Activated T-cell treated with anti-CD3 and anti-CD28 coated beads, Interleukin-2, amount 50 U/mL, for 72 hours (primary cell): Measurements from ENCODE around the gene INO80B. TPM values are rescaled to one million over a fixed set of nuclear protein-coding genes. Genes with fewer than 3 reads are reported as not detected.

Experiments used
- ATAC-seq, 2 donors: fragments of 150-1000 bp; cut with Tn5 transposase; replicated peaks in 1 of 2; 2 replicates each; pipeline ENCODE4 v1.10.0; 2021; ENCODE audit warnings: moderate library complexity in 2 of 2, mild to moderate bottlenecking in 1 of 2
- DNase-seq, 2 donors: peaks; one replicate each; pipeline ENCODE4 v3.0.0; 2021 to 2022; ENCODE audit warnings: mixed read lengths in 1 of 2
- H3K27ac Mint-ChIP-seq: one replicate; pipeline ENCODE4 v1.8.0; 2022; ENCODE audit warnings: mild to moderate bottlenecking, moderate library complexity, mixed read lengths
- H3K27me3 Mint-ChIP-seq: one replicate; pipeline ENCODE4 v1.8.0; 2022; ENCODE audit warnings: low read depth, mixed read lengths
- H3K36me3 Mint-ChIP-seq, 2 donors: one replicate each; pipeline ENCODE4 v1.8.0; 2022; ENCODE audit warnings: mixed read lengths in 2 of 2, mild to moderate bottlenecking in 1 of 2; ENCODE audit not compliant: insufficient read depth in 2 of 2
- H3K4me1 Mint-ChIP-seq: one replicate; pipeline ENCODE4 v1.8.0; 2022; ENCODE audit warnings: low read depth, mixed read lengths
- H3K4me3 Mint-ChIP-seq, 2 donors: one replicate each; pipeline ENCODE4 v1.8.0; 2022; ENCODE audit warnings: mild to moderate bottlenecking in 2 of 2, mixed read lengths in 2 of 2, moderate library complexity in 2 of 2
- H3K9me3 Mint-ChIP-seq, 2 donors: one replicate each; pipeline ENCODE4 v1.8.0; 2022; ENCODE audit warnings: mixed read lengths in 2 of 2
- total RNA-seq, 2 donors: library from RNA; stranded (reverse); gene quantifications; one replicate each; pipeline ENCODE4 v1.2.3, GENCODE V29; 2022

Gene INO80B
- total RNA-seq = 10 to 100 TPM; 39.2 to 44.1 TPM

DNA sequence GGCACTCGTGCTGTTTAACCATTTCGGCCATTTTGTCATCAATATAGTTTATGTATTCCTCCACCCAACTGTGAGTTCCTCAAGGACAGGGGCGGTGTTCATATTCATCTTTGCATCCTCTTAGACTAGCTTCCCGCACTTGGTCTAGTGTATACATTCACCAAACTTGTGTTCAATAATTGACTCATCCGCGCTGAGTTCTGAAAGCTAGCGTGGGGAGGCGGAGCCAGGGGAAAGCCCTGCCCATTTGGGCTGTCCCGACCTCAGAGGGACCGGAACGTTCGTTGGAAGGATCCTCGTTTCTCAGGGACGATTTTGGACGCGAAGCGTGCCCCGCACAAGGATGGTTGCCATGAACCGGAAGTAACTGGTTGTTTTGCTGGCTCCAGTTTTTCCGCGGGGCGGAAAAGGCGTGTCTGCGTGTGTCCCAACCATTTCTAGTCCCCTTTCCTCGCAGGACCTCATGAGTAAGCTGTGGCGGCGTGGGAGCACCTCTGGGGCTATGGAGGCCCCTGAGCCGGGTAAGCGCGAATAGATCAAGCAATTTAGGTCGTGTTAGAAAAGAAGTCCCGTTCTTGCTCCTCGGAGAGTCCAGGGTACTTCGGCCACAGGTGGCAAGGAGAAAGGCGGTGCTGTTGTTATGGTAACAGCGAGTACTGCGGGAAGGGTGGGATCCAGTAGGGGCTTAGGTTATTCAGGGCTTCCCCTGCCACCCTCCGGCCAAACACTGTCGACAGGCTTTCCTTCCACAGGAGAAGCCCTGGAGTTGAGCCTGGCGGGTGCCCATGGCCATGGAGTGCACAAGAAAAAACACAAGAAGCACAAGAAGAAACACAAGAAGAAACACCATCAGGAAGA lies at the start of gene INO80B:
Gene INO80B (plus strand): TSS at position 434 of the 858 bp plus-strand sequence. CDS start 30 bp downstream, at position 464.
- Mint-ChIP-seq H3K27ac (peak within 1 kb of the TSS; percentile 93), H3K36me3 (peaks cover 5 to 10% of the 10 kb centered on the region in 2 donors), H3K4me1 (peaks cover 43% of the 10 kb centered on the region), H3K9me3 (no peaks in the 10 kb centered on the region), H3K27me3 (no peaks in the 10 kb centered on the region), H3K4me3 (peak within 1 kb of the TSS; percentile 95 to 96)
- ATAC-seq (peak; percentile 57 to 59), DNase-seq (peak; percentile 97 to 98)

DNA sequence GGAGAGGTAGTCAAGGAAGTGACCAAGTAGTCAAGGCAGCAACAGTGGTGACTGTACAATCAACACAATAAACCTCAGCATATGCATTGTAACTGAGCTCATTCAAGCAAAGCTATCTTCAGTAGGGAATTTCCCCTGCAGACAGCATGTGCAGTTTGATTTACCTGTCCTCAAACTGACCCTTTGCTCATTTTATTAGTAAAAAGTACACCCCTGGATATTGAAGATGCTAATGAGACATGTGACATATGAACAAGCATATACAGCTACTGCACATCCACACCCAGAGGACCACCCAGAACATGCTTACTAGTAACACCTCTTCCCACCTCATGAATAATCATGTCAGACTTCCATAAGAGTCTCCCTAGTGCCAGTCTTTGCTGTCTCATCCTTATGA lies 48.9 kb upstream of the INO80B start:
- no peak for ATAC-seq
- H3K9me3 Mint-ChIP-seq = no peaks in the 10 kb centered on the region
- H3K27ac Mint-ChIP-seq = no peak overlapping the region
- DNase-seq = no peak
- no peaks in the 10 kb centered on the region for H3K4me1 Mint-ChIP-seq
- H3K36me3 Mint-ChIP-seq = no peaks in the 10 kb centered on the region
- peaks cover 6% of the 10 kb centered on the region for H3K27me3 Mint-ChIP-seq
- H3K4me3 Mint-ChIP-seq = no peak overlapping the region

DNA sequence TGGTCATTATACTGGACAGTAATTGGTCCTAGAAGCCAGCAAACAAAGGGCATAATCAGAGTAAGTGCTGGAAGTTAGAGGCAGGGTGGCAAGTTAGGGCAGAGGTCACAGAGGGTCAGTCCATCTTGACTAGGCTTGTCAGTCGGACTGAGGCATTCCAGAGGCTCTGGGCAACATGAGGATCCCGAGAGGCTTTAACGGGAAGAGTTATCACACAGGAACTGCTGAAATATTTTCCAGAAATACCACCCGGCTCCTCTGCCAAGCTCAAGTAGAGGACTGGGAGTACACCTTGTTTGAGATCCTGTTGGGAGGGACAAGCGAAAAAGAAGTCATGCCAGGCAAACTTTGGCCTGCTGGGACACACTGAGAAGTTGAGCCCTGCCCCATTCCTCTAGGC lies 47.2 kb upstream of the INO80B start:
- Mint-ChIP-seq H3K27me3 (peaks cover 6% of the 10 kb centered on the region), H3K4me1 (no peaks in the 10 kb centered on the region), H3K36me3 (no peaks in the 10 kb centered on the region), H3K4me3 (no peak overlapping the region), H3K9me3 (no peaks in the 10 kb centered on the region), H3K27ac (no peak overlapping the region)
- no peak for ATAC-seq
- DNase-seq = no peak

GRCh38 chr2:74413001-74413698 lies 41.7 kb upstream of the INO80B start:
- ATAC-seq = no peak
- Mint-ChIP-seq H3K36me3 (no peaks in the 10 kb centered on the region), H3K27me3 (peaks cover 6% of the 10 kb centered on the region), H3K27ac (no peak overlapping the region), H3K9me3 (no peaks in the 10 kb centered on the region), H3K4me3 (no peak overlapping the region), H3K4me1 (peaks cover 17% of the 10 kb centered on the region)
- DNase-seq = no peak

GRCh38 chr2:74414441-74414840 lies 40.4 kb upstream of the INO80B start:
- ATAC-seq (no peak), DNase-seq (no peak)
- Mint-ChIP-seq H3K27me3 (peaks cover 1% of the 10 kb centered on the region), H3K4me1 (peaks cover 17% of the 10 kb centered on the region), H3K9me3 (no peaks in the 10 kb centered on the region), H3K36me3 (no peaks in the 10 kb centered on the region), H3K4me3 (peak overlapping the region; percentile 71 to 80), H3K27ac (no peak overlapping the region)

DNA sequence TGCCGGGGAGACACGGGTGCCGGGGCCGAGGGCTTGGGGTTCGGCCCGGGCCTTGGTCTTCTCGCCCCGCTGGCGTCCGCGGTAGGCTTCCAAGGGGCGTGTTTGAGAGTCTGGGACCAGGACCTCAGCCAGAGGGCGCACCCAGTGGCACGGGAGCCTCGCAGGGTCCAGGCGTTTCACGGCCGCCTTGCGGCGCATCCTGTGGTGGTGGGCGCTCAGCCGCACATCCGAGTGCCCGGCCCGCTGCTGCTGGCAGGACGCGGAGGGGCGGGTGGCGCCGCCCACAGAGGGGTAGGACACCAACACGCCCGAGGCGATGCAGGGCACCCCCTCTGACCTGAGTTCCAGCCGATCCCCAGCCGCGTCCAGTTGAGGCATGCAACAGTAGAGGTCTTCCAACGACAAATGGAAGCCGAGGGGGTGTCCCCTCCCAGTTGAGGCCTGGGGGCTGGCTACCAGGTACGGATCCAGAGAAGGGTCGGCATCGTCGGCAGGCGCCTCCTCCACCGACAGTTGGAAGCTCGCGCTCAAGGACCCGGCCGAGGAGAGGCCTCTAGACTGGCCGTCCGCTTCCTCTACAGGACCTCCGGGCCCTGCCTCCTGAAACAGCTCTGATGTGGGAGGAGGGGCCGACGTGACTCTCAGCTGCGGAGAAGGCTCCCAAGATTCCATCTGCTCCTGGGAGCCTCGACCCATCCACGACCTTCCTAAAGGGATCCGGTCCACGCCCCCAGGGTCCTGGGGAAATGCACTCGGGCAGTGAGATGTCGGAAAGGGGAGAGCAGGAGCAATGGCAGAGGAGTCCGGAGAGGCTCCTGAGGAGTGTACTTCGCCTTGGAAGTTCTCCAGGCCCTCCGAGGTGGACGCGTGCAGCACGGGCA lies 39.8 kb upstream of the INO80B start:
- no peaks in the 10 kb centered on the region for H3K27me3 Mint-ChIP-seq
- H3K27ac Mint-ChIP-seq = no peak overlapping the region
- no peaks in the 10 kb centered on the region for H3K9me3 Mint-ChIP-seq
- DNase-seq = peak; percentile 43 to 53
- peak overlapping the region; percentile 71 to 80 for H3K4me3 Mint-ChIP-seq
- H3K36me3 Mint-ChIP-seq = no peaks in the 10 kb centered on the region
- H3K4me1 Mint-ChIP-seq = peaks cover 22% of the 10 kb centered on the region
- peak; percentile 68 to 77 for ATAC-seq

DNA sequence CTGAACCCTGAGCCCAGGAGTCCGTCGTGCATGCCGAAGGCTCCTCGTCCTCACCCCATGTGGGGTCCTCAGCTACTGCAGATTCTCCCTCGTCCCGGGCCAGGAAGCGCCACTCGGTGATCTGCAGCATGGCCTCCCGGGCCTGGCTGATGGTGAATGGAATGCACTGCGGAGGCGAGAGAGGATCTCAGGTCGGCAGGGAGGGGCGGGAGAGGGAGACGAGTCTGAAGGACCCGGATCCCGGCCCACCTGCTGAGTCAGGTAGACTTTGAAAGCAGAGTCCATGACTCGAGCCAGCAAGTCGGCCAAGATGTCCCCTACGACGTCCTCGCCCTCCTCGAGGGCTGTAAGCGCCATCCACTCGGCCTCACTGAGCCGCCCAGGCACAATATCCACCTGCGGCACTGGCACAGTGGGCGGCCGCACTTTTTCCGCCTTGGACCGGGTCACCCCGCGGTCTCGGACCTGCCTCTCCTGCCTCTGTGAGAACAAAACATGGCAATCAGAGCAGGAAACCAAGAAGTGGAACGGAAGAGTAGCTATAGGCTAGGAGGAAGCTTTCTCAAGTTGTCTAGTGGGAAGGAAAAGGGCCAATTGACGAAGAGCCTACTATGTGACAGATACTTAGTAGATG lies 39.0 kb upstream of the INO80B start:
- peaks cover 28% of the 10 kb centered on the region for H3K4me1 Mint-ChIP-seq
- no peaks in the 10 kb centered on the region for H3K9me3 Mint-ChIP-seq
- H3K27ac Mint-ChIP-seq = no peak overlapping the region
- peak overlapping the region; percentile 15 to 80 for H3K4me3 Mint-ChIP-seq
- no peaks in the 10 kb centered on the region for H3K27me3 Mint-ChIP-seq
- DNase-seq (no peak), ATAC-seq (peak in 1 of 2 donors; percentile 7)
- no peaks in the 10 kb centered on the region for H3K36me3 Mint-ChIP-seq

GRCh38 chr2:74416778-74417177 lies 38.1 kb upstream of the INO80B start:
- Mint-ChIP-seq H3K4me3 (no peak overlapping the region), H3K9me3 (no peaks in the 10 kb centered on the region), H3K36me3 (no peaks in the 10 kb centered on the region), H3K27ac (no peak overlapping the region), H3K27me3 (no peaks in the 10 kb centered on the region), H3K4me1 (peaks cover 34% of the 10 kb centered on the region)
- DNase-seq (no peak), ATAC-seq (no peak)

DNA sequence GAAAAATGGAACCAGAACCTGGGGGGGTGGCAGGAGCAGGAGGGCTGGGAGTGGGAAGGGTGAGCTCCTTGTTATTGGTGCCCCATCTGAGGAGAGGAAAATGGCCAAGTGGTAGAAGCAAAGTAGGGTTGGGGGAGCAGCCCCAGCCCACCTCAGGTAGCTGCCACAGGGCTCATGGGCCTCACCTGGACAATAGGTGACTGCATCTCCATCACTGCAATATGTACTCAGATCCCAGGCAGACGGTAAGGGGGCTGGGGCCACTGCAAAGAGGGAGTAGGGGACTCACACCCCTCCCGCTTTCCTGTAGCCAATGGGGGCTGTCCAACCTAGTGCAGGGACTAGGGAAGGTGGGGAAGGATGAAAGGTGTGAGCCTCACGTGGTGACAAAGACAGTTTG lies 37.7 kb upstream of the INO80B start:
- H3K36me3 Mint-ChIP-seq = no peaks in the 10 kb centered on the region
- H3K4me3 Mint-ChIP-seq = no peak overlapping the region

GRCh38 chr2:74417763-74418162 lies 37.1 kb upstream of the INO80B start:
- no peak for DNase-seq
- H3K27ac Mint-ChIP-seq = no peak overlapping the region
- no peaks in the 10 kb centered on the region for H3K9me3 Mint-ChIP-seq
- no peak overlapping the region for H3K4me3 Mint-ChIP-seq
- H3K4me1 Mint-ChIP-seq = peaks cover 43% of the 10 kb centered on the region
- no peaks in the 10 kb centered on the region for H3K36me3 Mint-ChIP-seq
- ATAC-seq = no peak
- no peaks in the 10 kb centered on the region for H3K27me3 Mint-ChIP-seq

More for the DNA sequence above, 37.7 kb upstream of the INO80B start:
- Mint-ChIP-seq H3K4me1 (peaks cover 37% of the 10 kb centered on the region), H3K9me3 (no peaks in the 10 kb centered on the region), H3K27ac (no peak overlapping the region), H3K27me3 (no peaks in the 10 kb centered on the region)
- ATAC-seq = no peak
- DNase-seq = no peak

DNA sequence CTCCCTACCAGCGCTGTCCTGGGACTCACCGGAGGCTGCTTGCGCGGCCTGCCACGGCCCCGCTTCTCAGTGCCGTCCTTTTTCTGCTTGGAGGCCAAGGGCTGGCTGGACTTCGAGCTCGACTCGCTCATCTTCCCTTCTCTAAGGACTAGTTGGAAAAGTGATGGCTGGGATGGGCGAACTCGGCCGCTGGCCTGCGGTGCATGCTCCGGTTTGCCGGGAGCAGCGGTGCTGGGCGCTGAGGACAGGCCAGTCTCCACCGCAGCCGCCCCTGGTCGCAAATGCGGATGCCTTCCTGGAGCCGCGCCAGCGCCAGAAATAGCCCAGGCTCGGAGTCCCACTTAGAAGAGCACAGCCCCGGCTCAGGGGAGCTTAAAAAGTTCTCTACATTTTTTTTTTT lies 36.6 kb upstream of the INO80B start:
- DNase-seq = no peak
- H3K27me3 Mint-ChIP-seq = no peaks in the 10 kb centered on the region
- H3K4me1 Mint-ChIP-seq = peaks cover 48% of the 10 kb centered on the region
- H3K36me3 Mint-ChIP-seq = peaks cover 0 to 2% of the 10 kb centered on the region in 2 donors
- no peaks in the 10 kb centered on the region for H3K9me3 Mint-ChIP-seq
- ATAC-seq = no peak
- no peak overlapping the region for H3K27ac Mint-ChIP-seq
- H3K4me3 Mint-ChIP-seq = no peak overlapping the region

- DNase-seq (no peak), ATAC-seq (no peak)
- no peak overlapping the region for H3K27ac Mint-ChIP-seq
- no peaks in the 10 kb centered on the region for H3K27me3 Mint-ChIP-seq
- H3K4me3 Mint-ChIP-seq = no peak overlapping the region
- H3K36me3 Mint-ChIP-seq = peaks cover 0 to 2% of the 10 kb centered on the region in 2 donors
- peaks cover 53% of the 10 kb centered on the region for H3K4me1 Mint-ChIP-seq
- no peaks in the 10 kb centered on the region for H3K9me3 Mint-ChIP-seq
Observed at GRCh38 chr2:74419345-74419744, 35.5 kb upstream of the INO80B start.
